Activated CD4-positive, CD25-positive, alpha-beta regulatory T cell treated with anti-CD3 and anti-CD28 coated beads, Interleukin-2, amount 50 U/mL, for 72 hours (primary cell): Measurements from ENCODE around the gene PDHX.
"Not testable (repeated sequence)": the region's sequence is repeated elsewhere in the genome, so short reads cannot be mapped to it uniquely, and the experiment has no call there.

ENCODE experiments used
- DNase-seq: peaks from one replicate; pipeline ENCODE4 v3.0.0; 2021

PDHX gene

DNA sequence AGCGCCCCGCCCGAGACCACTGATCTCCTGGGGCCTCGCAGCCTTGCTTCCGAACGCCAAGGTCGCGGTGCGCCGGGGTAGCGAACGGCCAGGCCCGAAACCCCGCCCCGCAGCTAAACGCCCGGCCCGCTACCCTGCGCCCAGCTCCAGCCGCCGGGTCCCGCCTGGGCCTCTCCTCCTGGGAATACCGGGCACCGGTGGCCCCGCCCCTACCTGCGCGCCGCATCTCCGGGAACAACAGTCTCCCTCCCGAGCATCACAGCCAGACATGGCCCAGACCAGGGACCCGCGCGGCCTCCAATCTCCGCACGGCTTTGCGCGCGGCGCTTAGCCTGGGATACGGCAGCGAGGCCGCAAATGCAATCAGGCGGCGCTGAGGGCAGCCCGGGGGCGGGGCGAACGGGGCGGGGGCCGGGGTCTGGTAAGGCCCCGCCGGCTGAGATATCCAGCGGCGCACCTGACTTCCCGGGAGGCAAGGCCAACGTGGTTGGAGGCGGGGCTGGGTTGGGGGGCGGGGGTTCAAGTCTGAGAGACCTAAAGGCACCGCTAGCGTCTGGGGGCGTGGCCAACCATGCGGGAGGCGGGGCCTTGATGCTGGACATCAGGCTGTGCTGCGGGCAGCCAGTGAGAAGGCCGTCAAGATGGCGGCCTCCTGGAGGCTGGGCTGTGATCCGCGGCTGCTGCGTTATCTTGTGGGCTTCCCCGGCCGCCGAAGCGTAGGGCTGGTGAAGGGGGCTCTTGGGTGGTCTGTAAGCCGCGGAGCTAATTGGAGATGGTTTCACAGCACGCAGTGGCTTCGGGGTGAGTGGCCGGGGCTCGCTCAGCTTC, at the start of gene PDHX, which contains the start of gene APIP:
TSS of gene PDHX (plus strand) at position 604 of the 828 bp plus-strand sequence. CDS start at position 642, 38 bp downstream.
TSS of gene APIP (minus strand) at position 365 of the 828 bp plus-strand sequence. CDS start at position 270, 95 bp downstream.
- peak; percentile 98 for DNase-seq

DNA sequence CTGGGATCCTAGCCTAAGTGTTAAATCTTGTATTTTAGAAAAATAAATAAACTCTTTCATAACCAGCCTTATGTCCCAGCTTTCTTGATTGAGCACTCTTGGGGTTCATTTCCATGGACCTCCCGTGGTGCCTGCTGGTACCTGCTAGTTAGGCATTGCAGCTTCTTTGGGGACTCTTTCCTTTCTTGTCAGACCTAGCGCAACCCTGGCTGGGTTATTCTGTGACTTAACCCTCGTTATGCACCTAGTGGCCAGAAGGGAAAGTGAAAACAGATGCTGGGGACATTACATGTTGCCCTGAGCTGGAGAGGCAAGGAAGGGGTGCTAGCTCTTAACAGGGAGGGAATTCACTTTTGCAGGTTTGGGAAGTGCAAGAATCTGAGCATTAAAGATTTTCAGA, 47.0 kb upstream of the PDHX start:
- DNase-seq = no peak

DNA sequence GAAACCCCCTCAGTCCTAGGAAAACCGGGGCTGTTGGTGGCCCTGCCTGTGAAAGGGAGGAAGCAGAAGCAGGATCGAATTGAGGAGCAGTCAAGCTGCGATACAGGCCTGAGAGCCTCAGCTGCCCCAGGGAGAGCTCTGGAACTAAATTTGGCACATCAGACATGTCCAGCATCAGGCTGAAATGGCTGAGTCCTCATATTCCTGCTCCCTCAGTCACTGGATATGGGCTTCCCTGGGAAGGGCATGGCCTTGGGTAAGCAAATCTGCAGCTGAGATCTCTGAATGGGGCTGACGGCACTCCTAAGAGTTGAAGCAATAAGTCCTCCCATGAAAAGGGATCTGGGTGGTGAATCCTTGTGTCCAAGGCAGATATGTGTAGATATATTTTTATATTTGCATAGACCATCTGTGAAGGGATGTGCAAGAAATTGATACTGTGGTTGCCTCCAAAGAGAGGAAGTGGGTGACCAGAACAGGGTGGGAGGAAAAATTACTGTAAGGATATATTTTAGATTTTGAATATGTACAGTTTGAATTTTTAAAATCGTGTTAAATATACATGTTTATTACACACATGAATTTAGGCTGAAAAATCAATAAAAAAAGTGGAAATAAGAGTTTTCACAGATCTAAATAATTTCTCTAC, 45.7 kb upstream of the PDHX start:
- no peak for DNase-seq

DNA sequence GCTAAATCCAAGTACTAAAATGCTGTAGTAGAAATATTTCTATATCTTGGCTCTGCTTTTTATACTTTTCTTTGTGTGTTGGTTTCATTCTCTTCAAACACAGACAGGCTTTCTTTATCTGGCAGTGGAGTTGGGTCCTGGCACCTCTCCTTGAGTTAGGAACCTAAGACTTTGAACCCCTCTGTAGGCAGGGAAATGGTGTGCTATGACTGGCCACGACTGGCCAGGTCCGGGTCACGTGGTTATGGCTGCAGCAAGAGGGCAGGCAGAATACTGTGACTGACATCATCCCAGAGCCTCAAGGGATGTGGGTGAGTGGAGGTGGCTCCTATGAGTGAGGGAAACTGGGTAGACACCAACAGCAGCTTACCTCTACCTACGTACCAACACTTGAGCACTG, 42.2 kb upstream of the PDHX start:
- DNase-seq = no peak

DNA sequence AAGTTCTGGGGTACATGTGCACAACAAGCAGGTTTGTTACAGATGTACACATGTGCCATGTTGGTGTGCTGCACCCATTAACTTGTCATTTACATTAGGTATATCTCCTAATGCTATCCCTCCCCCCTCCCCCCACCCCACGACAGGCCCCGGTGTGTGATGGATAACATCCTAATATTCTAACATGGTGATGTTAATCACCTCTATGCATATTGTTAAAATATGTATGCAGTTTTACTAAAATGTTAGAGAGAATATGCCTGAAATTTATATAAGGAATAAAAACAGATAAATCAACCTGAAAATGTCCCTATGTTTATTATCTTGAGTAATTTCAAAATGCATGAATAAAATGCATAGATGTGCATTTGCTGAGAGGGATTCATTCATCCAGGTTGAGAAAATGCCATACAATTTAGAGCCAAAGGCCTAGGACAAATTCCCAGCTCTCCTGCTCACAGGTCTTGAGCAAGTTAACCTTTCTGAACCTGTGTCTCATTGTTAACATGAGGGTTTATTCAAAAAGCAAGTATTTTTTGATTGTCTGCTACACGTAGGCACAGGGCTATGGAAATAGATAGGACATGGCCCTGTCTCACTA, 38.9 kb upstream of the PDHX start:
- no peak for DNase-seq

DNA sequence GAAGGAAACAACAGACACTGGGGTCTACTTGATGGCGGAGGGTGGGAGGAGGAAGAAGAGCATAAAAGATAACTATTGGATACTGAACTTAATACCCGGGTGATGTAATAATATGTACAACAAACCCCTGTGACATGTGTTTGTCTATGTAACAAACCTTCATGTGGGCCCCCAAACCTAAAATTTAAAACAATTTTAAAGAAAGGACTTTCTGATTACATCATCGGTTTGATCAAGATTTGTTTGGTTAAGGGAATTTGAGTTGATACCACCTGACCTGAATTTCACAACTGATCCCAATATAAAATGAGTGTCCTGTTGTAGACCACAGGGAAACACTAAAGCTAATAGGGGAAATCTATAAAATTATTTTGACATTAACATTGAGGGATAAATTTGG, 34.5 kb upstream of the PDHX start:
- DNase-seq = no peak

DNA sequence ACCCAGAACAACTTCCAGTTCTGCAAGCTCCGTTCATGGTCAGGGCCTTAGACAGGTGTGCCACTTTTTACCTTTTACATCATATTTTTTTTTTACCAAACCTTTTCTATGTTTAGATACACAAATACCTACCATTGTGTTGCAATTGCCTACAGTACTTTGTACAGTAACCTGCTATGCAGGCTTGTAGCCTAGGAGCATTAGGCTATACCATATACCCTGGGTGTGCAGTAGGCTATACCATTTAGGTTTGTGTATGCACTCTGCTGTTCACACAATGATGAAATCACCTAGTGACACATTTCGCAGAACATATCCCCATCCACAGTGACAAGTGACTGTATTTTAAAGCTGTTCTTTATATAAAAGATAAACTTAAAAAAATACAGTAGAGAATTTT, 29.8 kb upstream of the PDHX start:
- no peak for DNase-seq

DNA sequence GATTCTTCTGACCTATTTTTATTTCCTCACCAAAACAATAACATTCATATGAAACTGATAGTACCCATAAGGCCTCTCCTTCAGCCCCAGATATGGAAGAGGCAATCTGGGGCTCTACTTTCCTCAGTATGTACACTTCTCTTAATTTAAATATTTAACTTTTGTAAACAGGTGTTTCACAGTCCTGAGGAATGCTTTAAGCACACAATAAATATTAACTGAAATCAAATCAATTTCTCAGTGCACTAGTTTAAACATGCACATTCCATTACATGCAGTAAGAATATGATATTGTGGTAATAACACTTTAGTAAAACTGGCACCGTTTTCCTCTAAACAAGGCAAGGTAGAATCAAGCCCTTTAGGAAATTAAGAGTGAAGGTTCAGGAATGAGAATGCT, 29.2 kb upstream of the PDHX start:
- DNase-seq = no peak

DNA sequence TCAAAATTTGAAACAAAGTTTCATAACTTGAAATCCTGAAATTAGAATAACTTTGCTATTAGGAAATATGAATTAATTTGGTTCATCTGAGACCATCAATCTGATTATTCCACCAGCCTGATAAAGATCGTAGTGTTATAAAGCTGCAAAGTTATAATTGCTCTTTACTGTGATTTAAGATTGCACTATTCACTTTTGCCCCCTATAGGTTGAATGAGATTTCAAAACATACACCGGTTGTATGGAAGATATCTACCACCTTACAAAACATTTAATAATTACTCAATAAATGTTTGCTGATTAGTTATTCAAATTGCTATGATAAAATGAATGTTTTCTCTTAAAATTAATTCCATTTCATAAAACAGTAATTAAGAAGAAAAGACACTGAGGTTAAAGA, 26.3 kb upstream of the PDHX start:
- no peak for DNase-seq

DNA sequence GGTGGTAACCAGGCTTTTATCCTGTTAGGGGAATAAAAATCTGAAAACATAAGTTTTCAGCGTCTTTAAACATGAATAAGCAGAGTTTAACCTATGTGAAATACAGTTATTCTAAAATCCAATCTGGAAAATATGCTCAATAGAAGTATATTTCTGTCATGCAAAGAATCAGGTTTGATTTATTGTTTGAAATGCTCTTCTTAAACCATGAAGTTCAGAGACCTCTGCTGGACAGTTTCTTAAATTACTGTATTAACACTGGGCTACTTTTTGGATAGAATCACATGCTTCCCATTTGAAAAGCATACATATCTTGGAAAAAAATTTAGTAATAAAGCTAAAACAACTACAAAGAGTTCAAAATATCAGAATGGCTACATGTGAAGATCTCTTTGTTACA, 25.6 kb upstream of the PDHX start:
- DNase-seq = no peak

DNA sequence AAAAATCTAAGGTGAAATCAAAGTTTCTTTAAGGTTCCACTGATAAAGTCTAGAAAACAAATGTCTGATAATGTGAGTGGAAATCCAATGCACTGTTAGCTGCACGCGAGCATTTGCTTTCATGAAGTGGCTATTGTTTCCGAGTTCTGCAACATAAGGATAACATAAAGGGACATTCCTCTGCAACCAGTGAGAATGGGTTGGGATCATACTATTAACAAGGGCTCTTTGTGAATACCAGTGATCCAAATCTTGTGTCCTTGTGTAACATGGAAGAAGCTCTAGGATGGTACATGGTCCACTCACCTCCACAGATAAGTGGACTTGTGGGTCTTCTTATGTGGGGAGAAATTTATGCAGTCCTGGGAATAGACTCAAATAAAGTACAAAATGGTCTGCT, 24.8 kb upstream of the PDHX start:
- no peak for DNase-seq

DNA sequence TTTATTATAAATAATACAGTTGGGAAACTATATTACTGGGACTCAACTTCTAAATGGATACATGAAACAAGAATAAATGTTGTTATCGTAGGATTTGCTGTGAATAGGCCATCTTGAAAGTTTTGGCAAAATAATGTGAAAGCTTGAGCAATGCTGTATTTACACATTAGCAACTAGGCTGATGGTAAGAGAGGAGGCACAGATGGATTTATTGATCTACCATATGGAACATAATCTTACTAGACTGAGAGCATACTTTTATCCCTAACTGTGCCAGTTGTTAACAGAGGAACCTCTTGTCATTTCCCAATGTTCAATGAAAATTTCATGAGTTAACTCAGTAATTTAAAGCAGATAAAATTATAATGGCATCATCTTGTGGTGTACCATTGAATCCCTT, 23.0 kb upstream of the PDHX start:
- DNase-seq = no peak

DNA sequence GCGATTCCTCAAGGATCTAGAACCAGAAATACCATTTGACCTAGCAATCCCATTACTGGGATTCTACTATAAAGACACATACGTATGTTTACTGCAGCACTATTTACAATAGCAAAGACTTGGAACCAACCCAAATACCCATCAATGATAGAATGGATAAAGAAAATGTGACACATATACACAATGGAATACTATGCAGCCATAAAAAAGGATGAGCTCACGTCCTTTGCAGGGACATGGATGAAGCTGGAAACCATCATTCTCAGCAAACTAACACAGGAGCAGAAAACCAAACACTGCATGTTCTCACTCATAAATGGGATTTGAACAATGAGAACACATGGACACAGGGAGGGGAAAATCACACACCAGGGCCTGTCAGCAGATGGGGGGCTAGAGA, 20.2 kb upstream of the PDHX start:
- not testable (repeated sequence) for DNase-seq

DNA sequence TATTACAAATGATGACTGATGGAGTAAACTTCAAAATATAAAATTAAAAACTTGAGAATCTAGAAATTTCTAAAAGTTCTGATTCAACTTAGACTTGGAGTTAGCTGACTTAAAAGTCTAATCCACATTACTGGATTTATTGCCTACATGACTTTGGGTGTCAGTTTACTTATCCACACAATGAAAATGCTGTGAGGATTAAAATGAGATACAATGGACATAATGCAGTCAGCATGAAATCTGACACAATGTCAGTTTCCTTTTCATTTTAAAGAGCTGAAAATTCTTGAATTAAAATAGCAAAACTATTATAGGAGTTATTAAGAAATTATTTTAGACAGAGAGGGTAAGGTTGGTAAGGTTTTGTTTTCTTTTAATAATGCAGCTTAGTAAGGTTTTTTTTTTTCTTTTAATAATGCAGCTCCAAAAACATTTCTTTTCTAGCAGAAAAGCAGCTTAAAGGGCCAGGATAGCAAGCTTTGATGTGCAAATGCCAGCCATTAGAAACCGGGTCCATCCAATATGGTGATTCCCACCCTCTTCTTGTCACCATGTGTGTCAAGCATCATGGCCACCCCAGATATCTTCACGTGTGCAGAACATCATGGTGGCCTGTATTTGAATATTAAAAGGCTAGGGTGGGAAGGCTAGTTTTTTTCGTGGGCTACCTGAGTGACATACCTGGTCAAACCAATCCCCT, 19.1 kb upstream of the PDHX start:
- no peak for DNase-seq

DNA sequence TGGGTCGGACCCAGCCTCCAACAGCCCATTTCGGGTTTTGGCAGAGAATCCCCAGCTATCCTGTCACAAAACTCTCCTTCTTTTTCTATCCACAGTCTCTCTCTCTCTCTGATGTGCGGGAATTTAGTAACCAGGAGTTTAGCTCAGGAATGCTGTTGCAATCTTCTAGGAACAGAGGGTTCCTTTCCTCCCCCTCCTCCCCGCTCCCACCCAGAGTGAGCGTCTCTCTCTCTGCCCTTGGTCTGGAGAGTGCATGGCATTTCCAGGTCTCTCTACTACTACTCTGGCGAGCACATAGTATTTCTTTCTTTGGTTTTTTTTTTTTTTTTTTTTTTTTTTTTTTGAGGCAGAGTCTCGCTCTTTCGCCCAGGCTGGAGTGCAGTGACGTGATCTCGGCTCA, 17.9 kb upstream of the PDHX start:
- DNase-seq = no peak

DNA sequence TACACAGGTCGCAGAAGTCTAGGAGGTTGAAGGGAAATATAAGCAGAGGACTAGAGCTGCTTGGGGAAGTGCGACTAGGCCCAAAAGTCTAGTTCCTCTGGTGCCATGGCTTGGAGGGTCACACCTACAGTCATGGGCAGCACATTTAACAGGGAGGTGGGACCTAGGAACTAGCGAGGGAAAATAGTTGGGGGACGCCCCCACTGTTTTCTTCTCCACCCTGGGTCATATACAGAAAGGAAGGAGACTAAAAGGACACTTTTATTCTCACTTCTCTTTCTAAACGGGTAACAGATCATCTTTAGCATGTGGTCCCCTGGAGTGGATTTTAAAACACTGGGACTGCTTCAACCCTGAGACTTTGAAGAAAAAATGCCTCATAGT, 16.8 kb upstream of the PDHX start:
- DNase-seq = no peak

DNA sequence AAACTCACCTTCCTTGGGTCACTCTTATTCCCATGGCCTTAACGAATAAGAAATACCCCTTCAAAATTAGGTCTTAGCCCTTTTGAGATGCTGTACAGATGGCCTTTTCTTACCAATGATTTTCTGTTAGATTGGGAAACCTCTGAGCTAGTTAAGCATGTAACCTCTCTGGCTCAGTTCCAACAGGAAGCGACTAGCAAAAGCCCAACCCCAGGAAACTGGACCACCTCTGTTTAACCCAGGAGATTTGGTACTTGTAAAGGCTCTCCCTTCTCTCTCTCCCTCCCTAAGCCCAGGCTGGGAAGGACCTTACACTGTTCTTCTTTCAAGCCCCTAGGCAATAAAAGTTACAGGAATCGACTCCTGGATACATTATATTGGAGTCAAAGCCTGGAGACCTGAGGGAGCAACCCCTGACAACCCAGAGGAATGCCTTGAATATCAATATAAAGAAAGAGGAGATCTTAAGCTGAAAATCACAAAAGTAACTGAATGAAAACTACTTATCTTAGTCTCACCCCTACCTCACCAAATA, 11.9 kb upstream of the PDHX start:
- no peak for DNase-seq

DNA sequence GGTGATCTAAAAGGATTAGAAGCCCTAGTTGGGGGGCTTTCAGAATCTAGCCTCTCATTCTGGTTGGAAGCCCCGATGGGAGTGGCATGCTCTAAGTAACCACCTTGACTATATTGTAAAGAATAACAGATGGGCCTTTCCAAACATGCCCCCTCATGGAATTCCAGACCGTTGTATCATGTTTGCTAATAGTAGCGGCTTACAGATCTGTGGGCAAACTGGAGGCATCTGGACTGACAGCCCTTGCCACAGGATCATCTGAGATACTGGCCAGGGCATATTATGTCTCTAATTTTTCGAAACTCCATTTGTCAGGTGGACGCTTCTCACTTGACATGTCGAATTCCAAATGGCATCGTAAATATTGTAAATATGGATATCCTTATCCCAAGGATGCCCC, 10.8 kb upstream of the PDHX start:
- DNase-seq = no peak

DNA sequence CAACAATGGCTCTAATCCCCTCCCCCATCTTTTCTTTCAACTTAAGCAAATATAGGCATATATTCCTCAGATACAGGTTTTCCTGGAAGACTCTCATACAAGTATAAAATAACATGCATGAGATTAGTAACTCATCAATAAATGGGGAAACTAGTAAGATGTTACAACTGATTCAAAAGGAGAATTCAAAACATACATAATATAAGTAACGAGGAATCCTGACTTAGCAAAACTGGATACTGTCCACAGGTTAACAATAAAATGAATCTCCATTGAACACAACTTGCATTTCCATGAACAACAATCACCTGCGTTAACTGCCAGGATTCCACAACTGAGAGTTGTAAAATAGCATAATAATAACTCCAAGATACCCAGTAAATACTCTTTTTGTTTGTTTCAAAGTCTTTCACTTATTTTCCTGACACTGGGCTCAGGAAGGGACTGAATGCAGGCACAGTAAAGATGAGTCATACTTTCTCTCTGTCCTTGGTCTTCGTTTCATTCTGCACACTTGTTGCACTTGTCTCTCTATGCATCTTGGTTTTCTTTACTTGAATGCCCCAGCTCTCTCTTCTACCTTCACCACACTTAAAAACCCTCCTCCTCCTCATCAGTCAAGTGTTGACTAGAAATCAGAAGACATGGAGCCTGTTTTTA, 8.4 kb upstream of the PDHX start:
- no peak for DNase-seq

DNA sequence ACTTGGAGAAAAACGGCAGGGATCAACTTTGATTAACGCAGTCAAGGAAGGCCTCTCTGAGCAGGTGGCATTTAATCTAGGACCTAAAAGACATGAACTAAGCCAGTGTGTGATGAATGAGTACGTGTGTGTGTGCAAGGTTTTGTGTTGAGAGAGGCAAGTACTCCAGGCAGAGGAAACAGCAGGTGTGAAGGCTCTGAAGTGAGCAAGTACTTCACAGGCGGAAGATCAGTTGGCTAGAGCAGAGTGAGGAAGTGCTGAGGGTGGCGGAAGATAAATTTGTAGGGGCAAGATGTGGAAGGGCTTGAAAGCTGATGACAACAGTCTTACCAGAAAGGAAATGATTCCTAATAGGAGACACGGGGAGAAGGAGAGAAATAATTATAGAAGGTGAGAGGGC, 7.0 kb upstream of the PDHX start:
- DNase-seq = no peak

DNA sequence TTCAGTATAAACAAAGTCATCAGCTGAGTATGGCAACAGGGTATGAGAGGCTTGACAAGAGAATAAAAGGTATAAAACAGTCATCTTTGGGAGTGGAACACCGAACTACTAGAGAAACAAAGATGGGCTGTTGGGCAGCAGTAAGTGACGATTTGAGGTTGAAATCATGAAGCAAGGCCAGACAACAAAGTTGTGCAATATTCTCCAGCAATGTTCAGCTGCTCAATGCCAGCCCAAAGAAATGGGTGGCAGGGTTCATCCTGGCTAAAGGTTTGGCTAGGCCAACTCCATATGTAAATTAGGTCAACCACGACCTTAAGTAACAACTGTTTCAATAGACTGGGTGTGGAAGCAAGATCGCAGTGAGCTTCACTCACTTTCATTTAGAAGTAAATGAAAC, 6.5 kb upstream of the PDHX start:
- DNase-seq = no peak

DNA sequence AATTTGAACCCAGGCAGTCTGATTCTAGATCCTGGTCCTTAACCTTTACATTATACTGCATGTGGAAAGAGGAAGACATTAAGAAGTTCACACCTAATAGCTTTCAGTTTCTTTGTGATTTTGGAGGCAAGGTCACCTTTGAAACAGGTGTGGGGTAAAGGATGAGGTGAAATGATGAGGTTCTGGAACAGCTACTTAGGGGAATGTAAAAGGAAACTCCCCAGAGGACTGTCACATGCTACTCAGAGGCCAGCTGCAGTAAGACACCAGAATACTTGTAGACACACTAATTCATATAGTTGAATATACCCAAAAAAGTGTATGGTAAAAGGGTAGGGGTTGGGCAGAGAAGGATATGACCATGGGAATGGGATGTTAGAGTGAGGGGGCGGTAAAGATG, 5.6 kb upstream of the PDHX start:
- DNase-seq = no peak

DNA sequence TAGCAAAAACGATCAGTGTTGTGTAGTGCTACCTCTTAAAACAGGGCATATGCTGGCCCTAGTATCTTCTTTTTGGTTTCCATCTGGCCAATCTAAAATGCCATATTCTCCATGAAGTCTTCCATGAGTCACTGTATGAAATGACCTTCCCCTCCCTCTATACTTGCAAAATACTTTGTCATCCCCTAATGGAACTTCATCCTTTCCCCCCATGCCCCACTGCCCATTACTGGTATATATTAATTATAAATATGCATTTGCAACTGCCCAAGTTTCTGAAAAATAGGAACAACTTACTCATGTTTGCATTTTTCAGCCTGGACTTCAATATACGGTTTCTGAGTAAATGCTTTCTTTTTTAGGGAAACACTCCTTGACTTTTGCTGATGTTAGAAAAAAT, 4.7 kb upstream of the PDHX start:
- DNase-seq = no peak
